ENCODE data around the gene WDFY3.

WDFY3 gene

GRCh38 chr4:84952776-84953175, 13.7 kb downstream of the WDFY3 start:
- DNase-seq (ENCODE audit: low read depth): no peak
- no peak overlapping the region for H3K4me3 ChIP-seq (ENCODE audit: low read depth, low read length)

- peak; percentile 52 for DNase-seq (ENCODE audit: low read depth)
- H3K4me3 ChIP-seq (ENCODE audit: low read depth, low read length): no peak overlapping the region
Observed at GRCh38 chr4:84952004-84952403, 14.5 kb downstream of the WDFY3 start.

- no peak overlapping the region for H3K4me3 ChIP-seq (ENCODE audit: low read depth, low read length)
- no peak for DNase-seq (ENCODE audit: low read depth)
Observed at GRCh38 chr4:84948056-84948455, 18.4 kb downstream of the WDFY3 start.

GRCh38 chr4:84944947-84945346, 21.5 kb downstream of the WDFY3 start:
- H3K4me3 ChIP-seq (ENCODE audit: low read depth, low read length): no peak overlapping the region
- DNase-seq (ENCODE audit: low read depth): no peak

DNA sequence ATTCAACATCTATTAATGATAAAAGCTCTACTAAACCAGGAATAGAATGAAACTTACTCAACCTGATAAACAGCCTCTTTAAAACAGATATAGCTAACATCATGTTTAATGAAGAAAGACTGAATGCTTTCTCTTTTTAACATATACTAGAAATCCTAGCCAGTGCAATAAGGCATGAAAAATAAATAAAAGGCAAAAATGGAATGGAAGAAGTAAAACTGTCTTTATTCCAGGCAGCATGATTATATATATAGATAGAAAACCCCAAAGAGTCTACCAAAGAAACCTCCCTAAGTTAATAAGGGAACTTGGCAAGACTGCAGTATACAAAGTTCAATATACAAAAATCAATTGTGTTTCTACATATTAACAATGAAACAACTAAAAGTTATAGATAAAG, 25.5 kb downstream of the WDFY3 start:
- H3K4me3 ChIP-seq (ENCODE audit: low read depth, low read length): no peak overlapping the region
- no peak for DNase-seq (ENCODE audit: low read depth)

GRCh38 chr4:84939113-84939512, 27.4 kb downstream of the WDFY3 start:
- no peak for DNase-seq (ENCODE audit: low read depth)
- H3K4me3 ChIP-seq (ENCODE audit: low read depth, low read length): no peak overlapping the region

GRCh38 chr4:84938316-84938715, 28.2 kb downstream of the WDFY3 start:
- DNase-seq (ENCODE audit: low read depth): no peak
- no peak overlapping the region for H3K4me3 ChIP-seq (ENCODE audit: low read depth, low read length)

- no peak overlapping the region for H3K4me3 ChIP-seq (ENCODE audit: low read depth, low read length)
- no peak for DNase-seq (ENCODE audit: low read depth)
Observed at GRCh38 chr4:84937381-84937977, 29.0 kb downstream of the WDFY3 start.

DNA sequence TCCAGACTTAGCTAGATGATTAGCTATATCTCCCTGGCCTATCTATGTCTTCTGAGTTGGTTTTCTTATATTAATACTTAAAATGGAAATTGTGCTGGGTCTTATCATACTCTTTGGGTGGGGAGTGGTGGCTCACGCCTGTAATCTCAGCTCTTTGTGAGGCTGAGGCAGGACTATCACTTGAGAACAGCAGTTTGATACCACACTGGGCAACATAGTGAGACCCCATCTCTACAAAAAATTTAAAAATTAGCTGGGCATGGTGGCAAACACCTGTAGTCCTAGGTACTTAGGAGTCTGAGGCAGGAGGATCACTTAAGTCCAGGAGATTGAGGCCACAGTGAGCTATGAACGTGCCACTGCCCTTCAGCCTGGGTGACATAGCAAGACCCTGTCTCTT, 30.4 kb downstream of the WDFY3 start:
- no peak for DNase-seq (ENCODE audit: low read depth)
- no peak overlapping the region for H3K4me3 ChIP-seq (ENCODE audit: low read depth, low read length)

DNA sequence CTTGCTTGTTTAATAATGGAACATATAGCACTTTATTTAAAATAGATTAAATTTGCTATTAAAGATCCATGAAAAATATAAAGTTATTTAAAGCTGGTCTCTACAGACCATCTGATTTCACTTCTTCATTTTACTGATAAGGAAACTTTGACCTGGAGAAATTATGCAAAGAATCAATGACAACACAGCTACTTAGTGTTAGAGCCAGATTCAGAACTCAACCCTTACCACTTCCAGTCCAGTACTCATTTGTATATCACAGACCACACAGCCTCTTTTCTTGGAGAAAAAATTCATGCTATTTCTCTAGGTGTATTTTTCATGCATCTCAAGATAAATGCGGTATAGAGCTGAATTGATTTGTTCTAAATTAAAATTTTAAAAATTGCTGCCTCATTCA, 34.0 kb downstream of the WDFY3 start:
- DNase-seq (ENCODE audit: low read depth): no peak
- no peak overlapping the region for H3K4me3 ChIP-seq (ENCODE audit: low read depth, low read length)

DNA sequence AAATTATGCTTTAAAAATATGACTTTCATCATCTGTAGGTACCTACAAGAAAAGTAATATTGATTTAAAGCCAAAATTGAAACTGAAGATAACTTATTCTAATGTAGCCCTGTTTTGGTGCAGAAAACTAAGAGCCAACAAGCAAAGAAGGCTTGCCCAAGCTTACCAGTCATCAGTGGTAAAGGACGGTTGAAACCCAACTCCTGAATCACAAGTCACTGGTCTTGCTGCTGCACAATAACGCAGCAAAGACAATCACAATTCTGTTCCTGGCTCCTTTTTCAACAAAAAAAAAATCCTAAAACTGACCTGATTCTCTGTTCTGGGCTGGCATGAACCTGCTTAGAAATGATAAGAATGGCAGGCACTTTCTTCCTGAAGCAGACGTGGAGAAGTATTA, 34.5 kb downstream of the WDFY3 start:
- no peak for DNase-seq (ENCODE audit: low read depth)
- no peak overlapping the region for H3K4me3 ChIP-seq (ENCODE audit: low read depth, low read length)

- no peak for DNase-seq (ENCODE audit: low read depth)
- no peak overlapping the region for H3K4me3 ChIP-seq (ENCODE audit: low read depth, low read length)
Observed at GRCh38 chr4:84931274-84931673, 35.2 kb downstream of the WDFY3 start.

- H3K4me3 ChIP-seq (ENCODE audit: low read depth, low read length): no peak overlapping the region
- no peak for DNase-seq (ENCODE audit: low read depth)
Observed at GRCh38 chr4:84928089-84928488, 38.4 kb downstream of the WDFY3 start.

DNA sequence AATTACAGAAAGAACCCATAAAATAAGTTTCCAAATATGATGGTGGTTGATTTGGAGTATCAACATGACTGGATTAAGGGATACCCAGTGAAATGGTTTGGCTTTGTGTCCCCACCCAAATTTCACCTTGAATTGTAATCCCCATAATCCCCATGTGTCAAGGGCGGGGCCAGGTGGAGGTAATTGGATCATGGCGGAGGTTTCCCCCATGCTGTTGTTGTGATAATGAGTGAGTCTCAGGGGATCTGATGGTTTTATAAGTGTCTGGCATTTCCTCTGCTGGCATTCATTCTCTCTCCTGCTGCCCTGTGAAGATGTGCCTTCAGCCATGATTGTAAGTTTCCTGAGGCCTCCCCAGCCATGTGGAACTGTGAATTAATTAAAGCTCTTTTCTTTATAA, 39.1 kb downstream of the WDFY3 start:
- DNase-seq (ENCODE audit: low read depth): no peak
- H3K4me3 ChIP-seq (ENCODE audit: low read depth, low read length): no peak overlapping the region

- H3K4me3 ChIP-seq (ENCODE audit: low read depth, low read length): no peak overlapping the region
- no peak for DNase-seq (ENCODE audit: low read depth)
Observed at GRCh38 chr4:84925558-84925957, 40.9 kb downstream of the WDFY3 start.

- H3K4me3 ChIP-seq (ENCODE audit: low read depth, low read length): no peak overlapping the region
- no peak for DNase-seq (ENCODE audit: low read depth)
Observed at GRCh38 chr4:84924434-84924833, 42.1 kb downstream of the WDFY3 start.

DNA sequence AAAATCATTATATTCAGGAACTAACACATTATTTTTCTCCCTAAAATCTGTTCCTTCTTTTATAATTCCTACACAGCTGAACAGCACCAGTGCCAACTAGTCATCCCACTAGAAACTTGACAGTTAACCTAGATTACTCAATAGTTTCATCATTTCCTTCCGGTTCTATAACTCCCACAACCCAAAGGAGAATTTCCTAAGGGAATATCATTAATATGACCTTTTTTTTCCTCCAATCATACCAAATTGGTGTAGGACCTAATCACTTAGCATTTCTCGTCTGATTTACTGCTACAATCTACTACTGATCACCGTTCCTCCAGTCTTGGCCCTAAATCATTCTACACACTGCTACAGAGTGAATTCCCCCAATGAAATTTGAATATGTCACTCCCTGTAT, 45.9 kb downstream of the WDFY3 start:
- peak; percentile 58 for DNase-seq (ENCODE audit: low read depth)
- no peak overlapping the region for H3K4me3 ChIP-seq (ENCODE audit: low read depth, low read length)

DNA sequence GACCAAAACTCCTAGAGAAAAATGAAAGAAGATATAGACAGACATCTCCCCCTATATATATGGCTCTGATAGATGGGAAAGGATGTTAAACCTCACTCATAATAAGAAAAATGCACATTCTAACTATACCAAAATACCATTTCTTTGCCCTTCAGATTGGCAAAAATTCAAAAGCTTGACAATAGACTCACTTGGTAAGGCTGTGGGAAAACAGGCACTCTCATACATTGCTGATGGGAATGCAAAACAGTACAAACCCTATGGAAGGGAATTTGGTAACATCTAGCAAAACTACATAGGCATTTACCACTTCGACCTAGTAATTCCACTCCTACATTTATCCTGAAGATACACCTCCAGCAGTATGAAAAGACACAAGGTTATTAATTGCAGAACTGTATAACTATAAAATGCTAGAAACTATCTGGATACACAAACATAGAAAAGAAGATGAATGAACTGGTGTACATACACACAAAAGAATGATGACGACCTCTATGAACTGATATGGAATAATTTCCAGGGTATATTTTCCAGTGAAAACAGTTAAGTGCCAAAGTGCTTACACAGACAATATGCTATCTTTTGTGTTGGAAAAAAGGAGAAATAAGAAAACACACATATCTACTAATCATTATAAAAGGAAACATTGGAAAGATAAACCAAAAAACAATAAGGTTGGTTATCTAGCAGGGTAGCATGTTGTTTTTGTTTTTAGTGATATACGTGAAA, 48.5 kb downstream of the WDFY3 start:
- DNase-seq (ENCODE audit: low read depth): no peak
- no peak overlapping the region for H3K4me3 ChIP-seq (ENCODE audit: low read depth, low read length)

GRCh38 chr4:84917086-84917821, 49.2 kb downstream of the WDFY3 start:
- DNase-seq (ENCODE audit: low read depth): no peak
- H3K4me3 ChIP-seq (ENCODE audit: low read depth, low read length): no peak overlapping the region

GRCh38 chr4:84916227-84916626, 50.3 kb downstream of the WDFY3 start:
- no peak for DNase-seq (ENCODE audit: low read depth)

GRCh38 chr4:84915396-84915780, 51.1 kb downstream of the WDFY3 start:
- DNase-seq (ENCODE audit: low read depth): peak; percentile 21
- no peak overlapping the region for H3K4me3 ChIP-seq (ENCODE audit: low read depth, low read length)

More at GRCh38 chr4:84916227-84916626, 50.3 kb downstream of the WDFY3 start:
- H3K4me3 ChIP-seq (ENCODE audit: low read depth, low read length): no peak overlapping the region
